CD4-positive, alpha-beta memory T cell (primary cell): ENCODE results near the gene PLEKHJ1. TPM values are rescaled to one million over a fixed set of nuclear protein-coding genes. Genes with fewer than 3 reads are reported as not detected.

Experiments used
- CTCF ChIA-PET: fragments of 350-600 bp; sonication (Branson Sonifier 250); formaldehyde crosslinking; loops from one replicate; lab custom pipeline; 2021; ENCODE audit warnings: inconsistent platforms; ENCODE audit not compliant: partially characterized antibody; lab: Charles Lee
- POLR2A ChIA-PET: fragments of 350-600 bp; sonication (Branson Sonifier 250); formaldehyde crosslinking; loops from one replicate; lab custom pipeline; 2021; ENCODE audit not compliant: partially characterized antibody; lab: Charles Lee
- DNase-seq, 5 donors: peaks; one replicate each; pipeline versions ENCODE4 v3.0.0 to v3.0.0-alpha.2; 2020 to 2022; ENCODE audit warnings: mixed read lengths in 1 of 5
- H3K27ac ChIP-seq: one replicate; pipeline ENCODE4 v1.7.0; 2013; ENCODE audit warnings: low read depth, low read length
- H3K27me3 ChIP-seq: 2 replicates; pipeline ENCODE4 v1.7.0; 2013; ENCODE audit warnings: mild to moderate bottlenecking, low read length, moderate library complexity; ENCODE audit not compliant: insufficient read depth
- H3K36me3 ChIP-seq: 2 replicates; pipeline ENCODE4 v1.7.0; 2013; ENCODE audit warnings: mild to moderate bottlenecking, low read length, moderate library complexity; ENCODE audit not compliant: insufficient read depth
- H3K4me1 ChIP-seq: 2 replicates; pipeline ENCODE4 v1.7.0; 2013; ENCODE audit warnings: mild to moderate bottlenecking, low read length, moderate library complexity; ENCODE audit not compliant: insufficient read depth
- H3K4me3 ChIP-seq, 2 donors: one replicate each; pipeline ENCODE4 v1.7.0; 2013; ENCODE audit warnings: low read length in 2 of 2, mild to moderate bottlenecking in 1 of 2
- H3K9me3 ChIP-seq, 2 donors: one replicate each; pipeline ENCODE4 v1.7.0; 2013; ENCODE audit warnings: low read length in 2 of 2, control low read depth in 1 of 2; ENCODE audit not compliant: control insufficient read depth in 1 of 2
- H3K27ac Mint-ChIP-seq, 7 donors: one replicate each; pipeline ENCODE4 v1.8.0; 2020 to 2021; ENCODE audit warnings: mixed read lengths in 7 of 7, mild to moderate bottlenecking in 6 of 7, inconsistent platforms in 3 of 7, moderate library complexity in 3 of 7
- H3K27me3 Mint-ChIP-seq, 2 donors: one replicate each; pipeline ENCODE4 v1.8.0; 2020 to 2021; ENCODE audit warnings: mixed read lengths in 2 of 2
- H3K36me3 Mint-ChIP-seq, 2 donors: one replicate each; pipeline ENCODE4 v1.8.0; 2020 to 2021; ENCODE audit warnings: mixed read lengths in 2 of 2, inconsistent platforms in 1 of 2, mild to moderate bottlenecking in 1 of 2
- H3K4me1 Mint-ChIP-seq, 4 donors: one replicate each; pipeline ENCODE4 v1.8.0; 2020 to 2021; ENCODE audit warnings: mixed read lengths in 4 of 4, mild to moderate bottlenecking in 1 of 4
- H3K4me3 Mint-ChIP-seq, 8 donors: one replicate each; pipeline ENCODE4 v1.8.0; 2020 to 2021; ENCODE audit warnings: mixed read lengths in 8 of 8, mild to moderate bottlenecking in 7 of 8, moderate library complexity in 6 of 8, inconsistent platforms in 3 of 8
- H3K9me3 Mint-ChIP-seq, 8 donors: one replicate each; pipeline ENCODE4 v1.8.0; 2020 to 2021; ENCODE audit warnings: mixed read lengths in 8 of 8, mild to moderate bottlenecking in 5 of 8, inconsistent platforms in 3 of 8, moderate library complexity in 1 of 8
- intact Hi-C: fragments of 100-400 bp; cut with micrococcal nuclease; formaldehyde crosslinking; loops from one replicate; pipeline ENCODE4 v1.15.1; 2023
- polyA plus RNA-seq, 2 donors: library from polyadenylated mRNA; unstranded; fragments of 300-500 nt; fragmentation: Illumina TruSeq; gene quantifications; one replicate each; pipeline ENCODE4 v1.2.3, GENCODE V29; 2021
- total RNA-seq, 2 experiments: library from RNA; stranded (reverse); gene quantifications; one replicate each; pipeline ENCODE4 v1.2.3, GENCODE V29; 2021

PLEKHJ1 gene
- total and polyA plus RNA-seq, 4 experiments from 2014 or later: 64.9 to 119 (median 85.2) TPM

- Histone ChIP-seq H3K4me1 (peaks cover 54% of the 10 kb centered on the region), H3K9me3 (no peaks in the 10 kb centered on the region), H3K27ac (peak overlapping the region; percentile 91), H3K4me3 (peak overlapping the region; percentile 52 to 83), H3K27me3 (no peaks in the 10 kb centered on the region), H3K36me3 (peaks cover 14% of the 10 kb centered on the region)
- Mint-ChIP-seq H3K27me3 (no peaks in the 10 kb centered on the region), H3K4me1 (peaks cover 19 to 53% (median 37%) of the 10 kb centered on the region in 4 donors), H3K27ac (peak overlapping the region; percentile 82 to 99 (median 94)), H3K9me3 (peaks cover 0 to 27% (median 0%) of the 10 kb centered on the region in 8 donors), H3K36me3 (peaks cover 16 to 32% of the 10 kb centered on the region in 2 donors), H3K4me3 (peak overlapping the region; percentile 88 to 95 (median 94))
- DNase-seq: peak in 3 of 5 donors; percentile 29 to 33 (median 32)
- ChIA-PET CTCF (interaction anchor here (1.0 to 5.9 kb wide), 7 partner anchors 10 to 123 kb away, joined by 3 to 67 read pairs (median 6); partner anchors contain the start of gene PLEKHJ1), POLR2A (interaction anchor here (0.8 to 13.8 kb wide), 19 partner anchors 9 to 372 kb away, joined by 3 to 251 read pairs (median 4); partner anchors contain the start of genes AMH, DOT1L, JSRP1 and LMNB2)
- intact Hi-C loops: loop anchor here (5.0 kb wide), 1 partner anchor 57 kb away; the partner anchor contains the start of genes LSM7 and SPPL2B
These were observed 34.0 kb upstream of the PLEKHJ1 start for GRCh38 chr19:2270157-2270422.

GRCh38 chr19:2269244-2270156, 33.4 kb upstream of the PLEKHJ1 start:
- H3K9me3 ChIP-seq: no peaks in the 10 kb centered on the region
- H3K4me3 ChIP-seq: peak overlapping the region; percentile 52 to 83
- peaks cover 14% of the 10 kb centered on the region for H3K36me3 ChIP-seq
- peak; percentile 98 to 99 (median 99) for DNase-seq
- peak overlapping the region; percentile 91 for H3K27ac ChIP-seq
- Mint-ChIP-seq H3K27me3 (no peaks in the 10 kb centered on the region), H3K27ac (peak overlapping the region; percentile 86 to 99 (median 94)), H3K4me3 (peak overlapping the region; percentile 88 to 95 (median 94)), H3K4me1 (peaks cover 17 to 49% (median 34%) of the 10 kb centered on the region in 4 donors), H3K36me3 (peaks cover 16 to 30% of the 10 kb centered on the region in 2 donors), H3K9me3 (peaks cover 0 to 23% (median 0%) of the 10 kb centered on the region in 8 donors)
- POLR2A ChIA-PET: interaction anchor here (0.9 to 13.8 kb wide), 18 partner anchors 8 to 372 kb away, joined by 3 to 251 read pairs (median 4); partner anchors contain the start of genes AMH, DOT1L, JSRP1 and LMNB2
- H3K27me3 ChIP-seq: no peaks in the 10 kb centered on the region
- intact Hi-C loops: loop anchor here (1.0 to 5.0 kb wide), 4 partner anchors 11 to 58 kb away; partner anchors contain the start of genes LSM7, PLEKHJ1, SF3A2 and SPPL2B
- H3K4me1 ChIP-seq: peaks cover 53% of the 10 kb centered on the region
- CTCF ChIA-PET: interaction anchor here (1.0 to 5.9 kb wide), 6 partner anchors 9 to 123 kb away, joined by 3 to 67 read pairs (median 18); partner anchors contain the start of gene PLEKHJ1

GRCh38 chr19:2268861-2269243, 32.7 kb upstream of the PLEKHJ1 start:
- no peaks in the 10 kb centered on the region for H3K27me3 Mint-ChIP-seq
- no peak for DNase-seq
- POLR2A ChIA-PET: interaction anchor here (7.5 to 13.8 kb wide), 3 partner anchors 8 to 32 kb away, joined by 158 to 251 read pairs (median 167); partner anchors contain the start of genes AMH, JSRP1, PLEKHJ1 and SF3A2
- CTCF ChIA-PET: interaction anchor here (1.9 kb wide), 1 partner anchor 10 kb away, joined by 8 read pairs; no protein-coding TSS in a partner anchor
- peak overlapping the region in 6 of 7 donors; percentile 19 to 99 (median 92) for H3K27ac Mint-ChIP-seq
- H3K27ac ChIP-seq: peak overlapping the region; percentile 27
- peak overlapping the region; percentile 88 to 95 (median 94) for H3K4me3 Mint-ChIP-seq
- H3K4me3 ChIP-seq: peak overlapping the region in 1 of 2 donors; percentile 44
- no peaks in the 10 kb centered on the region for H3K27me3 ChIP-seq
- no peaks in the 10 kb centered on the region for H3K9me3 ChIP-seq
- peaks cover 14% of the 10 kb centered on the region for H3K36me3 ChIP-seq
- intact Hi-C loops: loop anchor here (1.0 to 2.0 kb wide), 3 partner anchors 11 to 33 kb away; partner anchors contain the start of genes PLEKHJ1 and SF3A2
- H3K36me3 Mint-ChIP-seq: peaks cover 10 to 25% of the 10 kb centered on the region in 2 donors
- peaks cover 47% of the 10 kb centered on the region for H3K4me1 ChIP-seq
- peaks cover 11 to 43% (median 28%) of the 10 kb centered on the region in 4 donors for H3K4me1 Mint-ChIP-seq
- peaks cover 0 to 17% (median 0%) of the 10 kb centered on the region in 8 donors for H3K9me3 Mint-ChIP-seq

- intact Hi-C loops: loop anchor here (2.0 kb wide), 1 partner anchor 16 kb away; no protein-coding TSS in a partner anchor
- Mint-ChIP-seq H3K9me3 (peaks cover 0 to 15% (median 0%) of the 10 kb centered on the region in 8 donors), H3K27ac (peak overlapping the region in 5 of 7 donors; percentile 42 to 99 (median 90)), H3K4me1 (peaks cover 10 to 39% (median 26%) of the 10 kb centered on the region in 4 donors), H3K27me3 (no peaks in the 10 kb centered on the region), H3K36me3 (peaks cover 10 to 23% of the 10 kb centered on the region in 2 donors), H3K4me3 (peak overlapping the region; percentile 52 to 95 (median 94))
- Histone ChIP-seq H3K27me3 (no peaks in the 10 kb centered on the region), H3K36me3 (peaks cover 14% of the 10 kb centered on the region), H3K4me1 (peaks cover 43% of the 10 kb centered on the region), H3K27ac (peak overlapping the region; percentile 27), H3K4me3 (peak overlapping the region in 1 of 2 donors; percentile 44), H3K9me3 (no peaks in the 10 kb centered on the region)
- POLR2A ChIA-PET: interaction anchor here (2.6 to 13.8 kb wide), 4 partner anchors 7 to 32 kb away, joined by 14 to 251 read pairs (median 162); partner anchors contain the start of genes AMH, JSRP1, PLEKHJ1 and SF3A2
- DNase-seq: no peak
- CTCF ChIA-PET: interaction anchor here (1.9 kb wide), 1 partner anchor 9 kb away, joined by 8 read pairs; no protein-coding TSS in a partner anchor
These were observed 32.3 kb upstream of the PLEKHJ1 start for GRCh38 chr19:2268480-2268830.

GRCh38 chr19:2266183-2266993, 30.3 kb upstream of the PLEKHJ1 start:
- H3K4me3 Mint-ChIP-seq: peak overlapping the region in 4 of 8 donors; percentile 21 to 51 (median 24)
- H3K4me3 ChIP-seq: no peak overlapping the region

More at GRCh38 chr19:2266183-2266993, 30.3 kb upstream of the PLEKHJ1 start:
- H3K9me3 Mint-ChIP-seq: peaks cover 0 to 8% (median 0%) of the 10 kb centered on the region in 8 donors
- peak overlapping the region in 3 of 7 donors; percentile 7 to 58 (median 43) for H3K27ac Mint-ChIP-seq
- no peaks in the 10 kb centered on the region for H3K27me3 Mint-ChIP-seq
- CTCF ChIA-PET: interaction anchor here (1.4 kb wide), 1 partner anchor 125 kb away, joined by 3 read pairs; no protein-coding TSS in a partner anchor
- H3K4me1 Mint-ChIP-seq: peaks cover 2 to 27% (median 16%) of the 10 kb centered on the region in 4 donors
- H3K27ac ChIP-seq: no peak overlapping the region
- peaks cover under 1 to 12% of the 10 kb centered on the region in 2 donors for H3K36me3 Mint-ChIP-seq
- peak in 1 of 5 donors; percentile 43 for DNase-seq
- H3K9me3 ChIP-seq: no peaks in the 10 kb centered on the region
- H3K4me1 ChIP-seq: peaks cover 27% of the 10 kb centered on the region
- intact Hi-C loops: no loop called here
- peaks cover 2% of the 10 kb centered on the region for H3K36me3 ChIP-seq
- POLR2A ChIA-PET: interaction anchor here (0.8 to 13.8 kb wide), 4 partner anchors 8 to 31 kb away, joined by 3 to 167 read pairs (median 9); partner anchors contain the start of genes AMH, JSRP1 and PLEKHJ1
- no peaks in the 10 kb centered on the region for H3K27me3 ChIP-seq
